ENCODE data around the gene LTB. TPM values are rescaled to one million over a fixed set of nuclear protein-coding genes. Genes with fewer than 3 reads are reported as not detected.

LTB gene
- total and polyA plus RNA-seq, 2 of the 13 experiments (the other 11 are each of a cell fraction or from before 2014, with no cell fraction given): 0.09 to 0.22 TPM

DNA sequence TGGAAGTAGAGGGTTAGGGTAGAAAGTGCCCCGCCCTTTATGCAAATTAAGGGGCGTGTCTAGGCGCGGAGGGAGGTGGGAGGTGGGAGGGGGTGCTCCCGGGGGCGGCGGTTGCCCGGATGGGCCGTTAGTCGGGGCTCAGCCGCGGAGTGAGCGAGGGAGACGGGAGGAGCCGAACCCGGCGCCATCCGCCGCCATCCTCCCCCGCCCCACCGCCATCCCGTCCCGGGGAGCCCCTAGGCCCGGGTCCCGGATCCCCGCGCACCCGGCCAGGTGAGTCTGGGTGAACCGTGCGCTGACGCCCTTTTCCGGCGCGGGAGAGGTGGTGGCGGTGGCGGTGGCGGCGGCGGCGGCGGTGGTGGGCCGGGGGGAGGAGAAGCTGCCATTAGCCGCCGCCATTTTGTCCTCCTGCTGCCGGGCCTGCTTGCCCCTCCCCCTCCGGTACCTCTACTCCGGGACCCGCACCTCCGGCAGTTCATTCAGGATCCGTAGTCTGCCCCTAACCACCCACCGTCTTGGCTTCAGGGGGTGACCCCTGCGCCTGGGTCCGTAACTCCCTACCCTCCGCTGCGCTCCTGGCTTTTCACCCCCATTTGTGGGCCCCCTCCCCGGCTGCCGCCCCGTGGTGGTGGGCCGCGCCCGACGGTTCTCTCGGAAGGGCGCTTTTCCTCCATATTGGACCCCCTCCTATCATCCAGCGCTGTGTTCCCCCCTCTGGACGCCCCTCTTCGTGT is 38.5 kb upstream of the LTB start, which contains the start of gene PRRC2A (continued):
- TF ChIP-seq ZNF232 (CRISPR knock-in tag; IDR thresholded peaks at IDR 0.05; ENCODE audit: borderline replicate concordance): peak; percentile 71; the same call in 1 of the 2 replicates
- no peak; the same call in none of the 2 replicates for TF ChIP-seq GZF1 (CRISPR knock-in tag; IDR thresholded peaks at IDR 0.05)
- TF ChIP-seq, protein P1, sequence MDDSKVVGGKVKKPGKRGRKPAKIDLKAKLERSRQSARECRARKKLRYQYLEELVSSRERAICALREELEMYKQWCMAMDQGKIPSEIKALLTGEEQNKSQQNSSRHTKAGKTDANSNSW (CRISPR knock-in tag; IDR thresholded peaks at IDR 0.05; ENCODE audit: borderline replicate concordance): no peak; the same call in none of the 2 replicates
- TF ChIP-seq ZNF280D (CRISPR knock-in tag; IDR thresholded peaks at IDR 0.05): no peak
- 0 out of 2 replicates have a peak, but pooled peaks have one; percentile 64 for TF ChIP-seq ZBTB38 (CRISPR knock-in tag; IDR thresholded peaks at IDR 0.05)
- TF ChIP-seq PAF1 (CRISPR knock-in tag; IDR thresholded peaks at IDR 0.05): no peak
- TF ChIP-seq ZNF691 (CRISPR knock-in tag; IDR thresholded peaks at IDR 0.05; ENCODE audit: borderline replicate concordance, low read depth): peak; percentile 68; the same call in 1 of the 2 replicates
- 0 out of 2 replicates have a peak, but pooled peaks have one; percentile 27 for TF ChIP-seq ZNF33A (CRISPR knock-in tag; IDR thresholded peaks at IDR 0.05; ENCODE audit: borderline replicate concordance)
- no peak; the same call in 1 of the 2 replicates for TF ChIP-seq ZFP90 (CRISPR knock-in tag; IDR thresholded peaks at IDR 0.05; ENCODE audit: borderline replicate concordance)
- TF ChIP-seq ZNF772 (CRISPR knock-in tag; IDR thresholded peaks at IDR 0.05): peak; percentile 77; the same call in 1 of the 2 replicates
- no peak for TF ChIP-seq ZNF484 (CRISPR knock-in tag; IDR thresholded peaks at IDR 0.05; ENCODE audit: borderline replicate concordance, low read depth)
- TF ChIP-seq ZBTB21 (CRISPR knock-in tag; IDR thresholded peaks at IDR 0.05): no peak
- TF ChIP-seq NFIC (IDR thresholded peaks at IDR 0.05; ENCODE audit: low read length): no peak
- no peak for TF ChIP-seq ZKSCAN8 (CRISPR knock-in tag; IDR thresholded peaks at IDR 0.05; ENCODE audit: borderline replicate concordance)
- no peak for TF ChIP-seq PBX3 (CRISPR knock-in tag; IDR thresholded peaks at IDR 0.05; ENCODE audit: borderline replicate concordance)
- 0 out of 2 replicates have a peak, but pooled peaks have one; percentile 53 for TF ChIP-seq BORCS8-MEF2B (CRISPR knock-in tag; IDR thresholded peaks at IDR 0.05)
